Measurements from ENCODE around the gene CDK11B.

GRCh38 chr1:1623631-1624442 is 35.0 kb downstream of the CDK11B start:
- no peak for TF ChIP-seq CTCF (IDR thresholded peaks at IDR 0.05; ENCODE audit: insufficient read depth, low read length)
- TF ChIP-seq GABPA (IDR thresholded peaks at IDR 0.05; ENCODE audit: low read depth) = no peak
- TF ChIP-seq SPI1 (IDR thresholded peaks at IDR 0.05; ENCODE audit: borderline replicate concordance, low read depth) = no peak

All from HL-60 (cell line).